ENCODE data around the gene GRB10. TPM values are rescaled to one million over a fixed set of nuclear protein-coding genes. Genes with fewer than 3 reads are reported as not detected.

The GRB10 gene
- total and polyA plus RNA-seq, 2 donors (not counting 3 experiments of a cell fraction or from before 2014, with no cell fraction given) = 43.7 to 240 TPM

GRCh38 chr7:50560865-50561351 is 221.8 kb downstream of the GRB10 start:
- Histone ChIP-seq H3K9ac (replicated peaks; ENCODE audit: extremely low read depth, insufficient read depth, low read length) (no peak overlapping the region), H3K36me3 (ENCODE audit: control insufficient read depth in 2 of 2, extremely low read depth in 1 of 2, insufficient read depth in 2 of 2, low read length in 2 of 2) (no peaks in the 10 kb centered on the region), H3K9me3 (replicated peaks; ENCODE audit: control insufficient read depth, insufficient read depth, low read length) (no peaks in the 10 kb centered on the region), H3K4me1 (ENCODE audit: control insufficient read depth, extremely low read depth, insufficient read depth, low read length) (no peaks in the 10 kb centered on the region), H3K27me3 (ENCODE audit: control insufficient read depth in 2 of 2, insufficient read depth in 2 of 2, low read length in 2 of 2) (peaks cover 6 to 11% of the 10 kb centered on the region in 2 experiments), H3K4me3 (replicated peaks in 1 of 3; ENCODE audit: insufficient read depth in 1 of 3, low read depth in 1 of 3, low read length in 3 of 3) (no peak overlapping the region), H2AFZ (ENCODE audit: low read depth, low read length) (no peak overlapping the region), H3K9me1 (replicated peaks; ENCODE audit: control insufficient read depth, extremely low read depth, insufficient read depth, low read length) (no peaks in the 10 kb centered on the region), H3K4me2 (ENCODE audit: insufficient read depth, low read length) (no peak overlapping the region), H4K20me1 (replicated peaks; ENCODE audit: control insufficient read depth, extremely low read depth, insufficient read depth, low read length) (no peaks in the 10 kb centered on the region), H3K79me2 (ENCODE audit: control insufficient read depth, insufficient read depth, low read length) (no peaks in the 10 kb centered on the region), H3K27ac (ENCODE audit: insufficient read depth, low read depth, low read length) (no peak overlapping the region)
- dilution Hi-C loops (cut with MboI; ENCODE audit: extremely low pct_ligation_motif_present, low sequenced_read_pairs) (no loop called here), intact Hi-C loops (cut with micrococcal nuclease) (no loop called here)
- no TSS peak for BruUV-seq (replicated peaks)
- DNase-seq (ENCODE audit: low read depth, low spot score) (no peak), FAIRE-seq (no peak)
- ChIA-PET CTCF (no interaction called here), POLR2A (no interaction called here)
- no peak for TF ChIP-seq MAX (IDR thresholded peaks at IDR 0.05; ENCODE audit: insufficient read depth, insufficient read length)
- TF ChIP-seq JUN (IDR thresholded peaks at IDR 0.05; ENCODE audit: borderline replicate concordance, insufficient read depth, insufficient read length, low read depth) = no peak
- TF ChIP-seq FOS (IDR thresholded peaks at IDR 0.05; ENCODE audit: borderline replicate concordance, insufficient read depth, low read length) = no peak
- TF ChIP-seq POLR2AphosphoS5 (IDR thresholded peaks at IDR 0.05; ENCODE audit: insufficient read depth, low read depth, low read length) = no peak
- TF ChIP-seq GATA2 (IDR thresholded peaks at IDR 0.05; ENCODE audit: insufficient read depth, insufficient read length, low read depth, low read length) = no peak
- no peak for TF ChIP-seq CTCF (IDR thresholded peaks at IDR 0.05; ENCODE audit: extremely low read depth in 1 of 2, insufficient read depth in 1 of 2, low read depth in 1 of 2, low read length in 2 of 2)
- TF ChIP-seq EZH2 (IDR thresholded peaks at IDR 0.05; ENCODE audit: borderline replicate concordance, low read depth, low read length, severe bottlenecking) = no peak
- no peak for TF ChIP-seq MYC (IDR thresholded peaks at IDR 0.05; ENCODE audit: low read depth, low read length)
- TF ChIP-seq POLR2A (IDR thresholded peaks at IDR 0.05; ENCODE audit: low read depth, low read length) = no peak

Data from endothelial cell of umbilical vein (primary cell).